Smooth muscle cell of the brain vasculature (primary cell): ENCODE results near the gene SLC10A1.
"Not testable (repeated sequence)": the region's sequence is repeated elsewhere in the genome, so short reads cannot be mapped to it uniquely, and the experiment has no call there.

Source experiments
- DNase-seq: peaks from one replicate; pipeline ENCODE4 v3.0.0-alpha.2; 2012; ENCODE audit warnings: low read depth, low spot score

SLC10A1 gene

GRCh38 chr14:69796797-69797500 is at the start of gene SLC10A1:
Gene SLC10A1, minus strand, starts transcription at chr14:69797241. Its CDS starts 86 bp downstream, at chr14:69797155.
- no peak for DNase-seq

- DNase-seq: no peak
These were observed 48.7 kb upstream of the SLC10A1 start for GRCh38 chr14:69845787-69846186.

GRCh38 chr14:69845050-69845581 is 48.1 kb upstream of the SLC10A1 start:
- DNase-seq: no peak

- no peak for DNase-seq
These were observed 47.1 kb upstream of the SLC10A1 start for GRCh38 chr14:69844171-69844570.

- no peak for DNase-seq
These were observed 45.8 kb upstream of the SLC10A1 start for GRCh38 chr14:69842686-69843420.

GRCh38 chr14:69841656-69842055 is 44.6 kb upstream of the SLC10A1 start:
- no peak for DNase-seq

GRCh38 chr14:69839661-69840060 is 42.6 kb upstream of the SLC10A1 start:
- DNase-seq: no peak

- DNase-seq: no peak
These were observed 41.9 kb upstream of the SLC10A1 start for GRCh38 chr14:69838881-69839416.

GRCh38 chr14:69828879-69829278 is 31.8 kb upstream of the SLC10A1 start:
- no peak for DNase-seq

GRCh38 chr14:69828354-69828753 is 31.3 kb upstream of the SLC10A1 start:
- no peak for DNase-seq

GRCh38 chr14:69827560-69827959 is 30.5 kb upstream of the SLC10A1 start:
- no peak for DNase-seq

- no peak for DNase-seq
These were observed 25.4 kb upstream of the SLC10A1 start for GRCh38 chr14:69822456-69822855.

- DNase-seq: no peak
These were observed 23.9 kb upstream of the SLC10A1 start for GRCh38 chr14:69820991-69821390.

GRCh38 chr14:69819607-69820006 is 22.6 kb upstream of the SLC10A1 start:
- no peak for DNase-seq

- peak; percentile 29 for DNase-seq
These were observed 21.7 kb upstream of the SLC10A1 start for GRCh38 chr14:69818758-69819191.

GRCh38 chr14:69816216-69816615 is 19.2 kb upstream of the SLC10A1 start:
- no peak for DNase-seq

- no peak for DNase-seq
These were observed 18.5 kb upstream of the SLC10A1 start for GRCh38 chr14:69815556-69815955.

GRCh38 chr14:69814397-69814796 is 17.4 kb upstream of the SLC10A1 start:
- DNase-seq: no peak

- DNase-seq: not testable (repeated sequence)
These were observed 16.3 kb upstream of the SLC10A1 start for GRCh38 chr14:69813346-69813745.

GRCh38 chr14:69812711-69813110 is 15.7 kb upstream of the SLC10A1 start:
- no peak for DNase-seq

GRCh38 chr14:69811868-69812252 is 14.8 kb upstream of the SLC10A1 start:
- DNase-seq: no peak

GRCh38 chr14:69811227-69811867 is 14.3 kb upstream of the SLC10A1 start:
- DNase-seq: no peak
